SKM-1 (cell line): ENCODE measurements around the gene AHNAK.

Source experiments
- DNase-seq: peaks from one replicate; lab custom pipeline; 2025; ENCODE audit not compliant: unreplicated experiment; lab: John Stamatoyannopoulos, UW

Gene AHNAK

GRCh38 chr11:62435846-62436660 is 110.6 kb downstream of the AHNAK start:
- DNase-seq: no peak

GRCh38 chr11:62433904-62434276 is 112.7 kb downstream of the AHNAK start:
- DNase-seq: no peak

- no peak for DNase-seq
Measured at GRCh38 chr11:62433141-62433903, 113.3 kb downstream of the AHNAK start.

- DNase-seq: no peak
Measured at GRCh38 chr11:62432695-62433094, 113.9 kb downstream of the AHNAK start.

GRCh38 chr11:62431171-62431901 is 115.3 kb downstream of the AHNAK start:
- no peak for DNase-seq

- DNase-seq: no peak
Measured at GRCh38 chr11:62430425-62430824, 116.2 kb downstream of the AHNAK start.

GRCh38 chr11:62428871-62429560 is 117.6 kb downstream of the AHNAK start:
- no peak for DNase-seq

GRCh38 chr11:62427630-62428233 is 118.9 kb downstream of the AHNAK start:
- no peak for DNase-seq

- no peak for DNase-seq
Measured at GRCh38 chr11:62423012-62423411, 123.6 kb downstream of the AHNAK start.

GRCh38 chr11:62421996-62422395 is 124.6 kb downstream of the AHNAK start:
- DNase-seq: no peak

- DNase-seq: no peak
Measured at GRCh38 chr11:62420882-62421281, 125.7 kb downstream of the AHNAK start.

- no peak for DNase-seq
Measured at GRCh38 chr11:62419943-62420342, 126.7 kb downstream of the AHNAK start.

GRCh38 chr11:62419314-62419929 is 127.2 kb downstream of the AHNAK start:
- DNase-seq: no peak

- no peak for DNase-seq
Measured at GRCh38 chr11:62418733-62419132, 127.9 kb downstream of the AHNAK start, which contains the start of gene SCGB1A1. Gene SCGB1A1 (plus strand): TSS chr11:62419033. CDS start chr11:62419096, 63 bp downstream.

GRCh38 chr11:62418136-62418535 is 128.5 kb downstream of the AHNAK start:
- DNase-seq: no peak

GRCh38 chr11:62416596-62416995 is 130.0 kb downstream of the AHNAK start:
- no peak for DNase-seq

- no peak for DNase-seq
Measured at GRCh38 chr11:62413060-62413696, 133.4 kb downstream of the AHNAK start.

GRCh38 chr11:62411524-62411923 is 135.1 kb downstream of the AHNAK start:
- DNase-seq: no peak

GRCh38 chr11:62410972-62411371 is 135.6 kb downstream of the AHNAK start:
- no peak for DNase-seq

GRCh38 chr11:62409831-62410230 is 136.8 kb downstream of the AHNAK start:
- DNase-seq: no peak
